GM12874 (cell line): ENCODE data around the gene ST3GAL3.

Source experiments
- TF ChIP-seq, protein P1 (sequence below): IDR thresholded peaks from 2 replicates; pipeline ENCODE4 v1.5.1; 2011; ENCODE audit warnings: low read depth, mild to moderate bottlenecking, control low read depth, low read length, moderate library complexity; ENCODE audit not compliant: insufficient read depth

Gene ST3GAL3

GRCh38 chr1:43716559-43717281 lies 9.4 kb downstream of the ST3GAL3 start:
- TF ChIP-seq, protein P1, sequence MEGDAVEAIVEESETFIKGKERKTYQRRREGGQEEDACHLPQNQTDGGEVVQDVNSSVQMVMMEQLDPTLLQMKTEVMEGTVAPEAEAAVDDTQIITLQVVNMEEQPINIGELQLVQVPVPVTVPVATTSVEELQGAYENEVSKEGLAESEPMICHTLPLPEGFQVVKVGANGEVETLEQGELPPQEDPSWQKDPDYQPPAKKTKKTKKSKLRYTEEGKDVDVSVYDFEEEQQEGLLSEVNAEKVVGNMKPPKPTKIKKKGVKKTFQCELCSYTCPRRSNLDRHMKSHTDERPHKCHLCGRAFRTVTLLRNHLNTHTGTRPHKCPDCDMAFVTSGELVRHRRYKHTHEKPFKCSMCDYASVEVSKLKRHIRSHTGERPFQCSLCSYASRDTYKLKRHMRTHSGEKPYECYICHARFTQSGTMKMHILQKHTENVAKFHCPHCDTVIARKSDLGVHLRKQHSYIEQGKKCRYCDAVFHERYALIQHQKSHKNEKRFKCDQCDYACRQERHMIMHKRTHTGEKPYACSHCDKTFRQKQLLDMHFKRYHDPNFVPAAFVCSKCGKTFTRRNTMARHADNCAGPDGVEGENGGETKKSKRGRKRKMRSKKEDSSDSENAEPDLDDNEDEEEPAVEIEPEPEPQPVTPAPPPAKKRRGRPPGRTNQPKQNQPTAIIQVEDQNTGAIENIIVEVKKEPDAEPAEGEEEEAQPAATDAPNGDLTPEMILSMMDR: no peak

DNA sequence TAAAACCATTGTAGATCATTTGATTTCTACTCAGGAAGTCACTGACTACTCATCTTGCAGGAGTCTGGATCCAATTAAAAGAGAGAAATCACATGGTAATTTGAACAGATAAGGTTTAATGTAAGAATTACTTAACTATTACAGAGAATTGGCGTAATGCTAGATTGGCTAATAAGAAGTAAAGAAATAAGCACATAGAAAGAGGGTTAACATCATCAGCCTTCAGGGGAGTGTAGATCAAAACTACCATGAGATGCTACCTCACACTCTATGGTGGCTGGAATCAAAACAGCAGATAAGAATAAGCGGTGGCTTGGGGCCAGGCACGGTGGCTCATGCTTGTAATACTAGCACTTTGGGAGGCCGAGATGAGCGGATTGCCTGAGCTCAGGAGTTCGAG lies 11.7 kb downstream of the ST3GAL3 start:
- TF ChIP-seq, protein P1: no peak

- TF ChIP-seq, protein P1: no peak
Measured at GRCh38 chr1:43722810-43723209, 15.5 kb downstream of the ST3GAL3 start.

GRCh38 chr1:43729816-43730463 lies 22.6 kb downstream of the ST3GAL3 start:
- TF ChIP-seq, protein P1: no peak

DNA sequence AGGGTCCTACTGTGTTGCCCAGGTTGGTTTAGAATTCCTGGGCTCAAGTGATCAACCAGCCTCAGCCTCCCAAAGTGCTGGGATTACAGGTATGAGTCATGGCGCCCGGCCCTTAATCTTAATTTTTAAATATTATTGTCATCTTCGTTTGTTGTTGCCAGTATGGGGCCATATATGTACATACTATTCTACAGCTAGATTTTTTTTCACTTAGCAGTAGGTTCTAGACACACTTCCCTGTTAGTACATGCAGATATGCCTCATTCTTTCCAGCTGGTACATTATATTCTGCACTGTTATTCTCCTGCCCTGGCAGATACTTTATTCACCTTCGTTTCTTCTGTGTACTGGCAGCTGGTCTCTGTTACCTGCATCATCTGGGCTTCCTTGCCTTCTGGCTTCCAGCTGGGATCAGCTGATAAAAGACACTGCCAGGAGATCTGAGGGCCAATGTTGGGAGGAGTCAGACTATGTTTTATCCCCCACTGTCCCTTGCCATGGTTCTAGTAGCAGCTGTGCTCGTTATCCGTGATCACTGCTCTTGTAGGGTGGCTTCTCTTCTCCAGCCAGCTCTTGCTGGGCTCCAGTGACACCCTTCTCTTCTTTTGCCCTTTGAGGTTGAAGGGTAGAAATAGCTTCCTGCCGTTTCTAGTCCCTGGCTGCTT lies 24.7 kb downstream of the ST3GAL3 start:
- TF ChIP-seq, protein P1: no peak

- TF ChIP-seq, protein P1: no peak
Measured at GRCh38 chr1:43736819-43737218, 29.5 kb downstream of the ST3GAL3 start.

- TF ChIP-seq, protein P1: no peak
Measured at GRCh38 chr1:43742026-43742425, 34.7 kb downstream of the ST3GAL3 start.
